Prostate gland (tissue), 2 donors: ENCODE measurements around the gene IFITM10. TPM values are rescaled to one million over a fixed set of nuclear protein-coding genes. Genes with fewer than 3 reads are reported as not detected.

Experiments used
- DNase-seq: peaks from one replicate; pipeline ENCODE4 v3.0.0-alpha.2; 2019; ENCODE audit warnings: low spot score
- H3K27ac ChIP-seq, 2 donors: fragments of 200-600 bp; sonication (generic); 2 replicates each; pipeline ENCODE4 v1.5.1; 2017 to 2019
- H3K27me3 ChIP-seq: fragments of 200-600 bp; sonication (generic); replicated peaks from 2 replicates; pipeline ENCODE4 v1.5.1; 2019; ENCODE audit not compliant: insufficient read depth
- H3K36me3 ChIP-seq, 2 donors: fragments of 200-600 bp; sonication (generic); 1 replicate in 1 of 2; 2 replicates in 1 of 2; pipeline versions ENCODE4 v1.5.1 to v1.8.1; 2017 to 2019
- H3K4me1 ChIP-seq: fragments of 200-600 bp; sonication (generic); replicated peaks from 2 replicates; pipeline ENCODE4 v1.5.1; 2019
- H3K4me3 ChIP-seq, 2 donors: fragments of 200-600 bp; sonication (generic); 2 replicates each; pipeline ENCODE4 v1.5.1; 2017 to 2019
- H3K9me3 ChIP-seq: fragments of 200-600 bp; sonication (generic); 2 replicates; pipeline ENCODE4 v1.5.1; 2017
- CTCF ChIP-seq, 4 experiments: fragments of 200-600 bp in 2 of 4; fragments of 450-650 bp in 2 of 4; sonication (generic) in 2 of 4; IDR thresholded peaks; 1 replicate in 3 of 4; 2 replicates in 1 of 4; pipeline ENCODE4 v1.5.1; 2016 to 2019; ENCODE audit warnings: antibody characterized with exemption in 4 of 4, mild to moderate bottlenecking in 2 of 4, moderate library complexity in 2 of 4
- POLR2A ChIP-seq: fragments of 450-650 bp; IDR thresholded peaks from one replicate; pipeline ENCODE4 v1.6.1; 2016; ENCODE audit warnings: antibody characterized with exemption, mild to moderate bottlenecking
- POLR2AphosphoS5 ChIP-seq: sonication (generic); formaldehyde crosslinking; IDR thresholded peaks from one replicate; pipeline ENCODE4 v1.6.1; 2017; ENCODE audit warnings: antibody characterized with exemption
- WGBS: methylation state at CpG from one replicate; pipeline ENCODE4 v1.1.5; 2018; 5-methylcytosine and 5-hydroxymethylcytosine counted together
- intact Hi-C: fragments of 100-400 bp; cut with DNase I; formaldehyde crosslinking; loops from one replicate; pipeline ENCODE4 v1.14.2; 2022
- total RNA-seq, 2 donors: library from RNA; depleted of rRNA; stranded (reverse); fragments of >200 nt; gene quantifications; one replicate each; pipeline ENCODE4 v1.1.0, GENCODE V29; 2016

Gene IFITM10
- total RNA-seq, 2 donors from 2014 or later = 2.6 to 3.1 TPM

- intact Hi-C loops = no loop called here
- Histone ChIP-seq H3K4me1 (no peaks in the 10 kb centered on the region), H3K27me3 (no peaks in the 10 kb centered on the region), H3K4me3 (no peak overlapping the region), H3K9me3 (no peaks in the 10 kb centered on the region), H3K27ac (no peak overlapping the region), H3K36me3 (no peaks in the 10 kb centered on the region)
- TF ChIP-seq POLR2AphosphoS5 = no peak
- no peak for TF ChIP-seq CTCF (IDR thresholded peaks at IDR 0.05)
- TF ChIP-seq POLR2A = no peak
- WGBS = 85% methylated on average over 2 of the region's 2 CpGs
- no peak for DNase-seq
Observed at GRCh38 chr11:1777737-1778136, 27.3 kb upstream of the IFITM10 start.

GRCh38 chr11:1776944-1777715 is 26.7 kb upstream of the IFITM10 start:
- intact Hi-C loops = no loop called here
- WGBS = 94% methylated on average over 5 of the region's 5 CpGs
- Histone ChIP-seq H3K4me1 (no peaks in the 10 kb centered on the region), H3K4me3 (no peak overlapping the region), H3K27ac (no peak overlapping the region), H3K36me3 (no peaks in the 10 kb centered on the region), H3K9me3 (no peaks in the 10 kb centered on the region), H3K27me3 (no peaks in the 10 kb centered on the region)
- DNase-seq = no peak
- TF ChIP-seq POLR2A (no peak), CTCF (IDR thresholded peaks at IDR 0.05) (no peak), POLR2AphosphoS5 (no peak)

- no peak overlapping the region for H3K27ac ChIP-seq
- DNase-seq = no peak
- no peaks in the 10 kb centered on the region for H3K9me3 ChIP-seq
- 92% methylated on average over 11 of the region's 11 CpGs for WGBS
- no peak overlapping the region for H3K4me3 ChIP-seq
- intact Hi-C loops = no loop called here
- no peak for TF ChIP-seq CTCF (IDR thresholded peaks at IDR 0.05)
- no peak for TF ChIP-seq POLR2A
- TF ChIP-seq POLR2AphosphoS5 = no peak
- H3K4me1 ChIP-seq = no peaks in the 10 kb centered on the region
- H3K36me3 ChIP-seq = no peaks in the 10 kb centered on the region
- H3K27me3 ChIP-seq = no peaks in the 10 kb centered on the region
Observed at GRCh38 chr11:1776331-1776851, 26.0 kb upstream of the IFITM10 start.

- Histone ChIP-seq H3K9me3 (no peaks in the 10 kb centered on the region), H3K4me1 (no peaks in the 10 kb centered on the region)
Observed at GRCh38 chr11:1774886-1775285, 24.5 kb upstream of the IFITM10 start.

More at GRCh38 chr11:1774886-1775285, 24.5 kb upstream of the IFITM10 start:
- Histone ChIP-seq H3K27ac (no peak overlapping the region), H3K27me3 (no peaks in the 10 kb centered on the region), H3K36me3 (no peaks in the 10 kb centered on the region), H3K4me3 (no peak overlapping the region)
- WGBS = 85% methylated on average over 12 of the region's 12 CpGs
- DNase-seq = no peak
- TF ChIP-seq CTCF (IDR thresholded peaks at IDR 0.05) = no peak
- no peak for TF ChIP-seq POLR2AphosphoS5
- TF ChIP-seq POLR2A = no peak
- intact Hi-C loops = no loop called here
